Ishikawa (cell line): ENCODE data around the gene SMAD9.

Experiments used
- CEBPB ChIP-seq: IDR thresholded peaks from 2 replicates; pipeline ENCODE4 v1.6.1; 2012
- EP300 ChIP-seq: IDR thresholded peaks from 2 replicates; pipeline ENCODE4 v1.6.1; 2012; ENCODE audit warnings: borderline replicate concordance
- FOXM1 ChIP-seq: IDR thresholded peaks from 2 replicates; pipeline ENCODE4 v1.6.1; 2012; ENCODE audit warnings: low read depth, borderline replicate concordance
- MAX ChIP-seq: IDR thresholded peaks from 2 replicates; pipeline ENCODE4 v1.6.1; 2012
- RAD21 ChIP-seq: IDR thresholded peaks from 2 replicates; pipeline ENCODE4 v1.6.1; 2012; ENCODE audit warnings: low read depth
- REST ChIP-seq: IDR thresholded peaks from 2 replicates; pipeline ENCODE4 v1.6.1; 2012; ENCODE audit warnings: low read depth, mild to moderate bottlenecking
- TAF1 ChIP-seq: IDR thresholded peaks from 2 replicates; pipeline ENCODE4 v1.6.1; 2012; ENCODE audit warnings: low read depth, mild to moderate bottlenecking
- YY1 ChIP-seq: IDR thresholded peaks from 2 replicates; pipeline ENCODE4 v1.6.1; 2012; ENCODE audit warnings: low read depth

GRCh38 chr13:36966404-36966803 lies 46.4 kb upstream of the SMAD9 start:
- TF ChIP-seq RAD21 (no peak), REST (no peak), MAX (no peak), CEBPB (no peak), TAF1 (no peak), YY1 (no peak), FOXM1 (no peak), EP300 (no peak)
